Measurements from ENCODE around the gene POU3F4. TPM values are rescaled to one million over a fixed set of nuclear protein-coding genes. Genes with fewer than 3 reads are reported as not detected.

Gene POU3F4
- not detected in 2 replicates for total RNA-seq

GRCh38 chrX:83508006-83508405, at the start of gene POU3F4:
POU3F4 (plus strand) TSS chrX:83508290; CDS start chrX:83508325, 35 bp downstream.
- H3K4me3 Mint-ChIP-seq = no peak within 1 kb of the TSS
- intact Hi-C loops (cut with micrococcal nuclease) = no loop called here
- peaks cover 26% of the 10 kb centered on the region for H3K27me3 Mint-ChIP-seq (ENCODE audit: insufficient read depth)
- DNase-seq (ENCODE audit: low spot score) = no peak
- H3K36me3 Mint-ChIP-seq (ENCODE audit: low read depth) = no peaks in the 10 kb centered on the region
- no peaks in the 10 kb centered on the region for H3K4me1 Mint-ChIP-seq (ENCODE audit: low read depth)
- peak within 1 kb of the TSS; percentile 44 for H3K27ac Mint-ChIP-seq
- H3K9me3 Mint-ChIP-seq = no peaks in the 10 kb centered on the region

GRCh38 chrX:83469551-83469950, 38.5 kb upstream of the POU3F4 start:
- no peaks in the 10 kb centered on the region for H3K36me3 Mint-ChIP-seq (ENCODE audit: low read depth)
- no peak overlapping the region for H3K4me3 Mint-ChIP-seq
- intact Hi-C loops (cut with micrococcal nuclease) = no loop called here
- no peaks in the 10 kb centered on the region for H3K9me3 Mint-ChIP-seq
- H3K27me3 Mint-ChIP-seq (ENCODE audit: insufficient read depth) = no peaks in the 10 kb centered on the region
- H3K4me1 Mint-ChIP-seq (ENCODE audit: low read depth) = no peaks in the 10 kb centered on the region
- no peak overlapping the region for H3K27ac Mint-ChIP-seq
- DNase-seq (ENCODE audit: low spot score) = no peak

- Mint-ChIP-seq H3K27me3 (ENCODE audit: insufficient read depth) (peaks cover 3% of the 10 kb centered on the region), H3K27ac (no peak overlapping the region), H3K36me3 (ENCODE audit: low read depth) (no peaks in the 10 kb centered on the region), H3K4me3 (no peak overlapping the region), H3K9me3 (no peaks in the 10 kb centered on the region), H3K4me1 (ENCODE audit: low read depth) (no peaks in the 10 kb centered on the region)
- no peak for DNase-seq (ENCODE audit: low spot score)
- intact Hi-C loops (cut with micrococcal nuclease) = no loop called here
These were observed 12.2 kb upstream of the POU3F4 start for GRCh38 chrX:83495898-83496297.

- H3K4me3 Mint-ChIP-seq = no peak overlapping the region
- peaks cover 11% of the 10 kb centered on the region for H3K27me3 Mint-ChIP-seq (ENCODE audit: insufficient read depth)
- H3K4me1 Mint-ChIP-seq (ENCODE audit: low read depth) = no peaks in the 10 kb centered on the region
- no peaks in the 10 kb centered on the region for H3K36me3 Mint-ChIP-seq (ENCODE audit: low read depth)
- no peak for DNase-seq (ENCODE audit: low spot score)
- H3K9me3 Mint-ChIP-seq = no peaks in the 10 kb centered on the region
- intact Hi-C loops (cut with micrococcal nuclease) = no loop called here
- H3K27ac Mint-ChIP-seq = no peak overlapping the region
These were observed 7.1 kb upstream of the POU3F4 start for GRCh38 chrX:83501003-83501402.

GRCh38 chrX:83501530-83501929, 6.6 kb upstream of the POU3F4 start:
- no peak for DNase-seq (ENCODE audit: low spot score)
- no peaks in the 10 kb centered on the region for H3K4me1 Mint-ChIP-seq (ENCODE audit: low read depth)
- intact Hi-C loops (cut with micrococcal nuclease) = no loop called here
- no peak overlapping the region for H3K4me3 Mint-ChIP-seq
- no peaks in the 10 kb centered on the region for H3K9me3 Mint-ChIP-seq
- H3K27ac Mint-ChIP-seq = no peak overlapping the region
- H3K36me3 Mint-ChIP-seq (ENCODE audit: low read depth) = no peaks in the 10 kb centered on the region
- H3K27me3 Mint-ChIP-seq (ENCODE audit: insufficient read depth) = peaks cover 11% of the 10 kb centered on the region

GRCh38 chrX:83504721-83505479, 3.2 kb upstream of the POU3F4 start:
- H3K4me3 Mint-ChIP-seq = no peak overlapping the region
- intact Hi-C loops (cut with micrococcal nuclease) = no loop called here
- DNase-seq (ENCODE audit: low spot score) = no peak
- H3K9me3 Mint-ChIP-seq = no peaks in the 10 kb centered on the region
- H3K4me1 Mint-ChIP-seq (ENCODE audit: low read depth) = no peaks in the 10 kb centered on the region
- H3K27me3 Mint-ChIP-seq (ENCODE audit: insufficient read depth) = peaks cover 28% of the 10 kb centered on the region
- H3K36me3 Mint-ChIP-seq (ENCODE audit: low read depth) = no peaks in the 10 kb centered on the region
- H3K27ac Mint-ChIP-seq = no peak overlapping the region

- intact Hi-C loops (cut with micrococcal nuclease) = no loop called here
These were observed 600 bp downstream of the POU3F4 start for GRCh38 chrX:83508526-83509253.

GRCh38 chrX:83509254-83509801, 1.2 kb downstream of the POU3F4 start:
- Mint-ChIP-seq H3K4me1 (ENCODE audit: low read depth) (no peaks in the 10 kb centered on the region), H3K36me3 (ENCODE audit: low read depth) (no peaks in the 10 kb centered on the region), H3K27ac (peak overlapping the region; percentile 44), H3K9me3 (no peaks in the 10 kb centered on the region), H3K4me3 (no peak overlapping the region), H3K27me3 (ENCODE audit: insufficient read depth) (peaks cover 21% of the 10 kb centered on the region)
- no peak for DNase-seq (ENCODE audit: low spot score)
- intact Hi-C loops (cut with micrococcal nuclease) = no loop called here

More at GRCh38 chrX:83508526-83509253, 600 bp downstream of the POU3F4 start:
- H3K27me3 Mint-ChIP-seq (ENCODE audit: insufficient read depth) = peaks cover 21% of the 10 kb centered on the region
- H3K4me1 Mint-ChIP-seq (ENCODE audit: low read depth) = no peaks in the 10 kb centered on the region
- H3K9me3 Mint-ChIP-seq = no peaks in the 10 kb centered on the region
- peak overlapping the region; percentile 44 for H3K27ac Mint-ChIP-seq
- DNase-seq (ENCODE audit: low spot score) = no peak
- no peaks in the 10 kb centered on the region for H3K36me3 Mint-ChIP-seq (ENCODE audit: low read depth)
- H3K4me3 Mint-ChIP-seq = no peak overlapping the region

GRCh38 chrX:83510510-83511062, 2.5 kb downstream of the POU3F4 start:
- no peaks in the 10 kb centered on the region for H3K9me3 Mint-ChIP-seq
- DNase-seq (ENCODE audit: low spot score) = no peak
- H3K36me3 Mint-ChIP-seq (ENCODE audit: low read depth) = no peaks in the 10 kb centered on the region
- H3K4me3 Mint-ChIP-seq = no peak overlapping the region
- intact Hi-C loops (cut with micrococcal nuclease) = no loop called here
- H3K27ac Mint-ChIP-seq = no peak overlapping the region
- peaks cover 21% of the 10 kb centered on the region for H3K27me3 Mint-ChIP-seq (ENCODE audit: insufficient read depth)
- no peaks in the 10 kb centered on the region for H3K4me1 Mint-ChIP-seq (ENCODE audit: low read depth)

- DNase-seq (ENCODE audit: low spot score) = no peak
- H3K27ac Mint-ChIP-seq = no peak overlapping the region
- intact Hi-C loops (cut with micrococcal nuclease) = no loop called here
- peaks cover 21% of the 10 kb centered on the region for H3K27me3 Mint-ChIP-seq (ENCODE audit: insufficient read depth)
- no peaks in the 10 kb centered on the region for H3K4me1 Mint-ChIP-seq (ENCODE audit: low read depth)
- H3K36me3 Mint-ChIP-seq (ENCODE audit: low read depth) = no peaks in the 10 kb centered on the region
- no peaks in the 10 kb centered on the region for H3K9me3 Mint-ChIP-seq
- H3K4me3 Mint-ChIP-seq = no peak overlapping the region
These were observed 3.1 kb downstream of the POU3F4 start for GRCh38 chrX:83511208-83511607.

GRCh38 chrX:83512111-83512510, 4.0 kb downstream of the POU3F4 start:
- Mint-ChIP-seq H3K27me3 (ENCODE audit: insufficient read depth) (peaks cover 21% of the 10 kb centered on the region), H3K9me3 (no peaks in the 10 kb centered on the region)

GRCh38 chrX:83516597-83516996, 8.5 kb downstream of the POU3F4 start:
- H3K9me3 Mint-ChIP-seq = no peaks in the 10 kb centered on the region
- H3K27me3 Mint-ChIP-seq (ENCODE audit: insufficient read depth) = no peaks in the 10 kb centered on the region

More at GRCh38 chrX:83512111-83512510, 4.0 kb downstream of the POU3F4 start:
- intact Hi-C loops (cut with micrococcal nuclease) = no loop called here
- DNase-seq (ENCODE audit: low spot score) = no peak
- Mint-ChIP-seq H3K27ac (no peak overlapping the region), H3K4me1 (ENCODE audit: low read depth) (no peaks in the 10 kb centered on the region), H3K36me3 (ENCODE audit: low read depth) (no peaks in the 10 kb centered on the region), H3K4me3 (no peak overlapping the region)

GRCh38 chrX:83521905-83522304, 13.8 kb downstream of the POU3F4 start:
- intact Hi-C loops (cut with micrococcal nuclease) = no loop called here
- no peaks in the 10 kb centered on the region for H3K27me3 Mint-ChIP-seq (ENCODE audit: insufficient read depth)
- H3K27ac Mint-ChIP-seq = no peak overlapping the region
- no peak for DNase-seq (ENCODE audit: low spot score)
- no peaks in the 10 kb centered on the region for H3K36me3 Mint-ChIP-seq (ENCODE audit: low read depth)
- no peaks in the 10 kb centered on the region for H3K9me3 Mint-ChIP-seq
- H3K4me1 Mint-ChIP-seq (ENCODE audit: low read depth) = no peaks in the 10 kb centered on the region
- no peak overlapping the region for H3K4me3 Mint-ChIP-seq

More at GRCh38 chrX:83516597-83516996, 8.5 kb downstream of the POU3F4 start:
- no peaks in the 10 kb centered on the region for H3K36me3 Mint-ChIP-seq (ENCODE audit: low read depth)
- intact Hi-C loops (cut with micrococcal nuclease) = no loop called here
- H3K27ac Mint-ChIP-seq = no peak overlapping the region
- no peak for DNase-seq (ENCODE audit: low spot score)
- no peak overlapping the region for H3K4me3 Mint-ChIP-seq
- no peaks in the 10 kb centered on the region for H3K4me1 Mint-ChIP-seq (ENCODE audit: low read depth)
